ENCODE measurements around the gene RCSD1. TPM values are rescaled to one million over a fixed set of nuclear protein-coding genes. Genes with fewer than 3 reads are reported as not detected.

Gene RCSD1
- total and polyA plus RNA-seq, 2 of the 4 experiments (the other 2 are of a cell fraction): 0.03 TPM; not detected in 1

GRCh38 chr1:167683226-167683625 lies 53.2 kb downstream of the RCSD1 start:
- intact Hi-C loops (cut with micrococcal nuclease) (loop anchor here (10.0 kb wide), 1 partner anchor 228 kb away; no protein-coding TSS in a partner anchor), dilution Hi-C loops (cut with HindIII; ENCODE audit: low sequenced_read_pairs, unreplicated experiment) (no loop called here), in situ Hi-C loops (cut with MboI; ENCODE audit: low sequenced_read_pairs) (loop anchor here (25.0 kb wide), 1 partner anchor 421 kb away; no protein-coding TSS in a partner anchor)
- Histone ChIP-seq H3K27me3 (ENCODE audit: control insufficient read depth, insufficient read depth, low read length) (peaks cover 14% of the 10 kb centered on the region), H4K5ac (ENCODE audit: low read depth, low read length) (no peak overlapping the region), H3K9ac (ENCODE audit: low read depth, low read length) (no peak overlapping the region), H3K4me3 (ENCODE audit: insufficient read depth, low read depth, low read length) (no peak overlapping the region), H3K14ac (replicated peaks; ENCODE audit: low read depth, low read length) (no peak overlapping the region), H3K18ac (ENCODE audit: low read depth, low read length) (no peak overlapping the region), H3K4me2 (ENCODE audit: low read depth, low read length) (no peak overlapping the region), H3K9me3 (ENCODE audit: control insufficient read depth, insufficient read depth, low read length) (no peaks in the 10 kb centered on the region), H2BK120ac (ENCODE audit: low read depth, low read length) (no peak overlapping the region), H3K4ac (ENCODE audit: low read depth, low read length) (no peak overlapping the region), H3K36me3 (ENCODE audit: control insufficient read depth, insufficient read depth, low read length) (no peaks in the 10 kb centered on the region), H3K79me1 (ENCODE audit: low read depth in 1 of 2, low read length in 2 of 2) (no peaks in the 10 kb centered on the region), H2AK5ac (ENCODE audit: low read depth, low read length) (no peak overlapping the region), H3K23ac (ENCODE audit: low read depth, low read length) (no peak overlapping the region; the same call in 1 of the 2 replicates), H3K4me1 (ENCODE audit: control insufficient read depth, insufficient read depth, low read length) (no peaks in the 10 kb centered on the region), H2BK20ac (ENCODE audit: low read depth, low read length) (no peak overlapping the region), H4K20me1 (ENCODE audit: insufficient read depth, low read length) (no peaks in the 10 kb centered on the region), H3K56ac (ENCODE audit: extremely low read depth, insufficient read depth, low read length) (no peak overlapping the region), H2BK5ac (ENCODE audit: low read depth, low read length, poor library complexity, severe bottlenecking) (no peak overlapping the region), H2BK15ac (ENCODE audit: low read depth, low read length) (no peak overlapping the region), H2AK9ac (replicated peaks; ENCODE audit: low read depth, low read length, poor library complexity) (peak overlapping the region; percentile 51), H3K9me1 (ENCODE audit: insufficient read depth, low read length) (peaks cover 4% of the 10 kb centered on the region; the same call in 1 of the 2 replicates), H2AFZ (replicated peaks; ENCODE audit: low read length, poor library complexity) (peak overlapping the region; percentile 23), H4K91ac (ENCODE audit: insufficient read depth, low read depth, low read length) (no peak overlapping the region), H4K8ac (ENCODE audit: low read depth in 2 of 2, low read length in 2 of 2) (no peak overlapping the region), H3K27ac (ENCODE audit: insufficient read depth, low read length) (no peak overlapping the region)
- no TSS peak for BruUV-seq (replicated peaks)
- ATAC-seq (ENCODE audit: low read depth) (no peak), DNase-seq (no peak)
- ChIA-PET CTCF (no interaction called here), POLR2A (ENCODE audit: unreplicated experiment) (no interaction called here)
- WGBS, 2 experiments (ENCODE audit: extremely low coverage in 2 of 2, insufficient read length in 1 of 2): no CpG with 5 or more reads among the region's 6 CpGs
- TF ChIP-seq CEBPB (IDR thresholded peaks at IDR 0.05; ENCODE audit: low read depth, low read length) (no peak), ELK1 (IDR thresholded peaks at IDR 0.05; ENCODE audit: borderline replicate concordance, low read depth, low read length) (no peak), RFX5 (IDR thresholded peaks at IDR 0.05; ENCODE audit: low read depth, low read length) (no peak), MAFK (IDR thresholded peaks at IDR 0.05; ENCODE audit: low read depth, low read length) (no peak), NFE2L2 (IDR thresholded peaks at IDR 0.05; ENCODE audit: low read depth, low read length) (no peak)

Measured in IMR-90 (cell line).